IPS DF 4.7 (cell line): ENCODE measurements around the gene DPP6.

Experiments
- DNase-seq: peaks from one replicate; pipeline ENCODE4 v3.0.0-alpha.2; 2013; ENCODE audit warnings: low spot score; ENCODE audit errors: extremely low read depth

Gene DPP6

GRCh38 chr7:154584352-154585252, 532.4 kb downstream of the DPP6 start:
- DNase-seq, result no peak

GRCh38 chr7:154587792-154588191, 535.6 kb downstream of the DPP6 start:
- no peak for DNase-seq

GRCh38 chr7:154591544-154591943, 539.3 kb downstream of the DPP6 start:
- DNase-seq, result no peak

GRCh38 chr7:154592388-154592787, 540.2 kb downstream of the DPP6 start:
- DNase-seq, result no peak

DNA sequence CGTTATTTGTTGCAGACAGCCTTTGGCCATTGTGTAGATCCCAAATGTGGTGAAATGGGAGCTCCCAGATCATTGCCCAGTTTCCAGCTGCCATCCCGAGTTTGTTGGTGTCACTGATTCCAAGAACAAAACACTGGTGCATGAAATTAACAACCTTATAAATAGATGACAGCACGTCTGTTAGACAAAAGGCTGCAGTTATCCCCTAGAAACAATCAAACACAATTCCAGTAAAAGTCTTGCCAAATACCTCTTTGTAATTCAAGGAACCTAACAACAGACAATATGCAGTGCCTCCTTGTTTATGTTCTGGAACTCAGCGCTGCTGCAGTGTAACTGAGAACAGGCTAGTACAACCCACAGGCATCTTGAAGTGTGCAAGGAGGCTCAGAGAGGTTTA, 546.2 kb downstream of the DPP6 start:
- DNase-seq, result no peak

GRCh38 chr7:154598864-154599263, 546.7 kb downstream of the DPP6 start:
- no peak for DNase-seq

GRCh38 chr7:154610903-154611302, 558.7 kb downstream of the DPP6 start:
- no peak for DNase-seq

DNA sequence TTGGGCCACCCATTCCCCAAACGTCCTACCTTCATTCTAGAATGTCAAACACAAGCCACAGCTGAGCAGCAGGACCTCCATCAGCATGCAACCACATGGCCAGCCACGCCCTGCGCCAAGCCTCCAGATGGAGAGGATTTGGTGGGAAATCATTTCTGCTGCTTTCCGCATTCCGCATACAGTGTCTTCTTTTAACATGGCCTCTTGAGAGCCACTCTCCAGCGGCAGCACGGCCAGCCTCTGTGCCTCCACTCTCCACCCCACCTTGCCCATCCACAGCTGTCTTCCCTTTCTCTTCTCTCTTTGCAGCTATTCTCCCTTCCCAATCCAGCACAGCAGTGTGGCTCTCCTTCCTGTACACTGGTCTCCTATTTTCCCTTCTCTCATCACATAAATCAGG, 561.6 kb downstream of the DPP6 start:
- DNase-seq, result no peak

GRCh38 chr7:154620141-154620755, 568.0 kb downstream of the DPP6 start:
- no peak for DNase-seq

GRCh38 chr7:154623399-154623798, 571.2 kb downstream of the DPP6 start:
- DNase-seq, result no peak

DNA sequence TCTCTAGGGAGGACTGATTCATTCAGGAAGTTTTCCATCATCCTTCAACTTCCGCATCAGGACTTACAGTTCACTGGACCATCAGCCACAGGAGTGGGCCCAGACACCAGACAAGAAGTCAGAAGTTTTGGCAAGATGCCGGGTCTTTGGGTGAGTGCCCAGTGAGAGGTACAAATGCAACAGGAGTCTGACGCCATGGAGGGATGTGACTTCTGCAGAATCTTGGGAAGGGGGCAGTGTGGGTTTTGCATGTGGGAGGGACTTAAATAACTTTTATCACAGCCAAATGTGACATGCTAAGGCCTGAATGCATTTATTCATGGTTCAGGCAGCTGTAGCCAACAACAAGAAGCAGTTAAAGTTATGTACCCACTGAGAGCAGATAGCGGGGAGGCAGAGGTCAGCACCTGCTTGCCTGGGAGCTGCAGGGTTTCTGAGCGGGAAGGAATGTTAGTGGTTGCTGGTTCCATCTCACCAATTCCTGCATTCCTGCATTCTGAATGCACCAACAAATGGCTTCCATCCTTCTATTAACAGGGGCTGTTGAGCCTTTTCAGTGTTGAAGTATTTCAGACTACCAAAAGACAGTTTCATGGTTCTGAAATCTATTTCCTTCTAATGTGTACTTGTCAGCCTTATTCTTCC, 575.6 kb downstream of the DPP6 start:
- no peak for DNase-seq

DNA sequence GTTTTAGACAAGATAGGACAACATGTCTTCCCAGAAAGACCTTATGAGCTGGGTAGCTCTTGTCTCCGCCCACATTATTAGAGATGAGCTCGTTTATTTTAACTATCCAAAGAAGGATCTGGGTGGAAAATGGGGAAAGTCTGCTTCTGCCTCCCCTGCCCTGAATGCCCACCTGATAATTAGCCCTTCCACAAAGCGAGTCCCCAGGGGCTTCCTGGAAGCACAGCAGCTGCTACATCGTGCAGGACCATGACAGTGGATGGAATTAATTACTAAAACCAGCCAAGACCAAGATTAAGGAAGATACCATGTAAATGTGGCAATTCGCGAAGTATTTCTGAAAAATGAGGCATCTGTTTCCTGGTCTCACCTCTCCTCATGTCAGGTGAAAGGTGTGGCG, 576.4 kb downstream of the DPP6 start:
- DNase-seq, result no peak

DNA sequence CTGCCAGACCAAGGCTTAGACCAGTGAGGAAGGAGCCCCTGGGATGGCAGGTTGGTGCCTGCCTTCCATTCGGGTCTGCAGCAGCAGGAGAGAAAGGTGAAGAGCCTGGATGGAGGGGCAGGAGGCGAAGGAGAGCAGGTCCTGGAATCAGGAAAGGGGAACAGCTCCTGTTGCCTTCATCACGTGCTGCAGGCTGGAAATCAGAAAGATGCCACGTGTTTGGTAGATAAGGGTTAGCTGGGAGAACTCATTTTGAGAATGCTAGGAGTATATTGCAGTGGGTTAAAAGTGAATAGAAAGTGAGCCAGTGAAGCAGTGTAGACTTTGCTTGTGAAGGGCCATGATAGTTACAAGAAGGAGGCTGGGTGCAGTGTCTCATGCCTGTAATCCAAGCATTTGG, 579.0 kb downstream of the DPP6 start:
- DNase-seq, result no peak

- no peak for DNase-seq
Measured at GRCh38 chr7:154633641-154634040, 581.4 kb downstream of the DPP6 start.

DNA sequence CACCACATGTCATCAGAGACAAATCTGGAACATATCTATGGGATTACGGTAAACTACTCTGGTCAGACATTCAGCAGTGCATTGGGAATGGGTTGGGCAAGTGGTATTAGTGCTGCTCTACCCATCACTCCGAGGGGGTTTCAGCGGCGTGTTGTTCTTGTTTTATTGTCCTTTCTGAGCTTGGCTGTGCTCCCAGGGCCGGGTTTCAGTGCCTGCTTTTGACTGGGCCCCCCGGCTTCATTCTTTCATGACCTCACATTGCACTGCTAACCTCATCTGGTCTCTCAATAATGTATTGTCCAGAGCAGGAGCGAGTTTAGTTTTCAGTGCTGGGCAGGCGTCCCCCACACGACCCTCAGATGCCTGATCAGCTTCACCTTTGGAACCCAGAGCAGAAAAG, 586.1 kb downstream of the DPP6 start:
- DNase-seq, result no peak

DNA sequence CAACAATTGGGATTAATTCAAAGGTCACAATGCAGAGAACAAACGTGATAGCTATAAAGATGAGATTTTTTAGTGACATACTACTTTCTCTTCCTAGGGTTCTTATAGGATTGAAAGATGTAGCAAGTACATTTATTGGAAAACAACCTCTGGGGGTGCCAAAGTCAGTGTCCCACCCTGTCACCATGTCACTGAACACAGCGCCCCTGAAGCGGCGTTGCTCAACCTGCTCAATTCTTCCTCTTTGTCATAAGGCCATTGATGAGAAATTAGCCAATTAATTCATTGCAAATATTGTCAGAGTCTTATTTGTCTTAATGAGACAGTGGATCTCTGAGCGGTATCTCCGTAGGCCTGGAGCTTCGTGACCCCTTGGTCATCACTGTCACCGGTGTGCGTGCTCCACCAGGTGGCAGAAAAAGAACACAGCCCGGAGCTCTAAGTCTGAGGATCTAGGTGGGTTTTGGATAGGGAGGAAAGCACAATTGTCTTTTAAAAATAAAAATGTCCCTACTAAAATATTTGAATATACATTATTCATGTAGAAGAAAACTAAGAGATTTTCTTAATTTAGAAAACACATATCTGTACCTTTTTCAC, 588.2 kb downstream of the DPP6 start:
- DNase-seq, result no peak

- DNase-seq, result no peak
Measured at GRCh38 chr7:154640917-154641316, 588.7 kb downstream of the DPP6 start.

GRCh38 chr7:154644366-154644765, 592.2 kb downstream of the DPP6 start:
- no peak for DNase-seq

DNA sequence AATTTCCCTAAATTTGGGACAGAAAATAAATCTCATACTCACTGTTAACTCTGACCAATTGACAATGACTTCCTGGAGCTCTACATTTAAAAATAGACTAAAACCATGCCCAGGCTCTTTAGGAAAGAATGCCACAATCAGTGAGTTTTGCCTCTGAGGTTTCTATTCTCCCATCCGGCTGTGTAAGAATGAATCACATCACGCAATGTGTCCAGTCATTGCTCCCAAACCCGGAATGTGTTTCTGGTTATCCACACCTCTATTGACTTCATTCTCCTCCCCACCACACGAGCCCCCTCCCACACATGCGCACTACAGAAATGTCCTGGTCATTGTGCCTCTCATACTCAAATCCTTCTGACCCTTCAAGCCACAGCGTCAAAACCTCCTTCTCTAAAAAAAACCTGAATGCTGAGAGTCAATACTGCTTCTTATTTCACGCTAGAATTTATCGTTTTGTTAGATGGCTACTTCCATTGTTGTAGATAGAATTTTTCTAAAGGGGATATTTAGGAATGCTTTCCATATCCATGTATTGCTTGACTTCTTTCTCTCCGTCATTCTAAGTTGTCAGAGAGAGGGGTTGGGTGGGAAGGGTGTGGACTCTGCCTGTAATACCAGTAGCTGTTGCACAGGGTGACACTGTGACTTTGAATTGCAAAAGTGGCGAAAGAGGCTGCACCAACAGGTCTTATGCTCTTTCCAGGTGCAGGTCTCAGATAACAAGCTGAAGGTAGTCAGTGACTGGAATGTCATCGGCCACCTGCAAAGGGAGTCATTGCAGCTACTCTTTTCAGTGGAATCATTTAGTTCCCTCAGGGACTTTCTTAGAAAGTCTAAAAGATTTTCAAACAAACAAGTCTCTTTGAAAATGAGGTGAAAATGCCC, 594.2 kb downstream of the DPP6 start:
- DNase-seq, result no peak

- DNase-seq, result no peak
Measured at GRCh38 chr7:154647625-154648024, 595.4 kb downstream of the DPP6 start.

- no peak for DNase-seq
Measured at GRCh38 chr7:154649015-154649414, 596.8 kb downstream of the DPP6 start.
